Parathyroid adenoma (tissue), 2 donors: Measurements from ENCODE around the gene SATB1.

ENCODE experiments used
- H2AFZ ChIP-seq: fragments of 300-600 bp; sonication (generic); one replicate; pipeline ENCODE4 v1.7.0; 2017; ENCODE audit warnings: antibody characterized with exemption, mild to moderate bottlenecking
- H3K27ac ChIP-seq: fragments of 300-600 bp; sonication (generic); one replicate; pipeline ENCODE4 v1.7.0; 2017
- H3K27me3 ChIP-seq: fragments of 300-600 bp; sonication (generic); one replicate; pipeline ENCODE4 v1.7.0; 2017; ENCODE audit warnings: low read length; ENCODE audit not compliant: control insufficient read depth, insufficient read depth
- H3K36me3 ChIP-seq: fragments of 300-600 bp; sonication (generic); one replicate; pipeline ENCODE4 v1.7.0; 2017; ENCODE audit warnings: low read length; ENCODE audit not compliant: control insufficient read depth, insufficient read depth
- H3K4me1 ChIP-seq: fragments of 300-600 bp; sonication (generic); one replicate; pipeline ENCODE4 v1.7.0; 2017; ENCODE audit warnings: control low read depth
- H3K4me2 ChIP-seq: fragments of 300-600 bp; sonication (generic); one replicate; pipeline ENCODE4 v1.7.0; 2017; ENCODE audit warnings: low read length
- H3K4me3 ChIP-seq: fragments of 300-600 bp; sonication (generic); one replicate; pipeline ENCODE4 v1.7.0; 2017; ENCODE audit warnings: low read depth, low read length
- H3K79me2 ChIP-seq: fragments of 300-600 bp; sonication (generic); one replicate; pipeline ENCODE4 v1.7.0; 2017; ENCODE audit warnings: control low read depth
- H3K9ac ChIP-seq: fragments of 300-600 bp; sonication (generic); one replicate; pipeline ENCODE4 v1.7.0; 2017; ENCODE audit warnings: mild to moderate bottlenecking
- H3K9me3 ChIP-seq: fragments of 300-600 bp; sonication (generic); one replicate; pipeline ENCODE4 v1.7.0; 2017; ENCODE audit warnings: low read length; ENCODE audit not compliant: control insufficient read depth
- TF ChIP-seq, protein P1 (sequence below): fragments of 300-600 bp; sonication (generic); IDR thresholded peaks from one replicate; pipeline ENCODE4 v1.7.0; 2017; ENCODE audit warnings: antibody characterized with exemption, mild to moderate bottlenecking
- donor health status: primary hyperparathyroidism.

Gene SATB1

DNA sequence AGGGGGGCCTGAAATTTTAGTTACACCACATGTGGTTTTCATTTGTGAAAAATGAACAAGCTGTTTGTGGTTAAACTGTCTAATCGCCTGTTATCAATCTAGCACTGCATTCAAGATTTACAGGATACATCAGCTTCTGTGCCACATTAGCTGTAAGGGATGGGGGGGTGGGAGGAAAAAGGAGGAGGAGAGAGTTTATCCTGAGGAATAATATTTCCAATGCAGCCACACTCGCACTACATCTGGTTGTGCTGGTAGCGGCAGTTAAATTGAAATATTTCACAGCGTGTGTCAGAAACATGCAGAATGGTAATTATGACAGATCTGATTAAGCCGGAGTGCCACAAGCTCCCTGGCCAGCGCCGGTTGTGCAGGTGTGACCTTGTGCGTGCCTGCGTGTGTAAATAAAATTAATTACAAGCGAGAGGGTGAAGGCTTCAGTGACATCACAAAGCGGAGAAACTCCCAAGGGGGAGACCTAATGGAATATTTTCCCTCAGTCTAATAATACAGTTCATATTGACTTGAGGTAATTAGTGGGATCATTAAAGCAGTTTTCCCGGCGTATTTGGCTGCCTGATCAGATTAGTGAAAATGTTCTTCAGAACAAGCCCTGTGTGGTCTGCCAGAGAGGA is 55.5 kb downstream of the SATB1 start:
- H3K27me3 ChIP-seq: no peaks in the 10 kb centered on the region
- no peaks in the 10 kb centered on the region for H3K79me2 ChIP-seq
- no peaks in the 10 kb centered on the region for H3K9me3 ChIP-seq
- H3K4me1 ChIP-seq: no peaks in the 10 kb centered on the region
- no peak overlapping the region for H2AFZ ChIP-seq
- no peak overlapping the region for H3K4me2 ChIP-seq
- H3K9ac ChIP-seq: no peak overlapping the region
- no peak overlapping the region for H3K4me3 ChIP-seq
- TF ChIP-seq, protein P1, sequence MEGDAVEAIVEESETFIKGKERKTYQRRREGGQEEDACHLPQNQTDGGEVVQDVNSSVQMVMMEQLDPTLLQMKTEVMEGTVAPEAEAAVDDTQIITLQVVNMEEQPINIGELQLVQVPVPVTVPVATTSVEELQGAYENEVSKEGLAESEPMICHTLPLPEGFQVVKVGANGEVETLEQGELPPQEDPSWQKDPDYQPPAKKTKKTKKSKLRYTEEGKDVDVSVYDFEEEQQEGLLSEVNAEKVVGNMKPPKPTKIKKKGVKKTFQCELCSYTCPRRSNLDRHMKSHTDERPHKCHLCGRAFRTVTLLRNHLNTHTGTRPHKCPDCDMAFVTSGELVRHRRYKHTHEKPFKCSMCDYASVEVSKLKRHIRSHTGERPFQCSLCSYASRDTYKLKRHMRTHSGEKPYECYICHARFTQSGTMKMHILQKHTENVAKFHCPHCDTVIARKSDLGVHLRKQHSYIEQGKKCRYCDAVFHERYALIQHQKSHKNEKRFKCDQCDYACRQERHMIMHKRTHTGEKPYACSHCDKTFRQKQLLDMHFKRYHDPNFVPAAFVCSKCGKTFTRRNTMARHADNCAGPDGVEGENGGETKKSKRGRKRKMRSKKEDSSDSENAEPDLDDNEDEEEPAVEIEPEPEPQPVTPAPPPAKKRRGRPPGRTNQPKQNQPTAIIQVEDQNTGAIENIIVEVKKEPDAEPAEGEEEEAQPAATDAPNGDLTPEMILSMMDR: no peak
- no peaks in the 10 kb centered on the region for H3K36me3 ChIP-seq
- no peak overlapping the region for H3K27ac ChIP-seq

- no peaks in the 10 kb centered on the region for H3K4me1 ChIP-seq
- no peak overlapping the region for H3K4me3 ChIP-seq
- no peaks in the 10 kb centered on the region for H3K9me3 ChIP-seq
- H3K9ac ChIP-seq: no peak overlapping the region
- no peak overlapping the region for H3K4me2 ChIP-seq
- no peak overlapping the region for H3K27ac ChIP-seq
- no peaks in the 10 kb centered on the region for H3K27me3 ChIP-seq
- H2AFZ ChIP-seq: no peak overlapping the region
- no peaks in the 10 kb centered on the region for H3K36me3 ChIP-seq
- no peaks in the 10 kb centered on the region for H3K79me2 ChIP-seq
- TF ChIP-seq, protein P1: no peak
These were observed 58.9 kb downstream of the SATB1 start for GRCh38 chr3:18366258-18366657.

DNA sequence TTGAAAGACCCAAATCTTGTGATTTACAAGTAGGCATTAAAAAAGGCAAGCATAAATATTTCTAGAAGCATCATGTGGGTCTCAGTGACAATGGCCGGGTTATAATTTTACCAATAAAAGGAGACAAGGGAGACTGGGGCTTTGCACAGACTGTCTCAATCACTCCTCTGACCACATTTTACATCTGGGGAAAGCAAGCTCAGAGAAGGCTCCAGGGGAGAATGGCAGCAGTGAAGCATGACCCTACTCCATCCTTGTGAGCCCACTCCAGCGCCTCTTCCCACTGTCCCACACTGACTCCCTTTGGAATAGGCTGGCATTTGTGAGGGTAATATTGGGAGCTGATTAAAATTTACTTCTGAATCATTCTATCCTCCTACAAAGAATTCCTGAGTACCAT is 61.8 kb downstream of the SATB1 start:
- no peak overlapping the region for H3K4me3 ChIP-seq
- no peaks in the 10 kb centered on the region for H3K27me3 ChIP-seq
- no peak overlapping the region for H3K27ac ChIP-seq
- H3K36me3 ChIP-seq: no peaks in the 10 kb centered on the region
- no peak overlapping the region for H2AFZ ChIP-seq
- no peaks in the 10 kb centered on the region for H3K79me2 ChIP-seq
- no peak overlapping the region for H3K4me2 ChIP-seq
- no peak overlapping the region for H3K9ac ChIP-seq
- H3K4me1 ChIP-seq: no peaks in the 10 kb centered on the region
- TF ChIP-seq, protein P1: no peak
- no peaks in the 10 kb centered on the region for H3K9me3 ChIP-seq

- TF ChIP-seq, protein P1: no peak
- no peaks in the 10 kb centered on the region for H3K36me3 ChIP-seq
- no peak overlapping the region for H3K27ac ChIP-seq
- H3K9ac ChIP-seq: no peak overlapping the region
- no peaks in the 10 kb centered on the region for H3K79me2 ChIP-seq
- H2AFZ ChIP-seq: no peak overlapping the region
- H3K4me2 ChIP-seq: no peak overlapping the region
- H3K9me3 ChIP-seq: no peaks in the 10 kb centered on the region
- H3K4me1 ChIP-seq: no peaks in the 10 kb centered on the region
- no peaks in the 10 kb centered on the region for H3K27me3 ChIP-seq
- no peak overlapping the region for H3K4me3 ChIP-seq
These were observed 67.4 kb downstream of the SATB1 start for GRCh38 chr3:18357747-18358146.

- no peak overlapping the region for H3K27ac ChIP-seq
- no peaks in the 10 kb centered on the region for H3K9me3 ChIP-seq
- no peaks in the 10 kb centered on the region for H3K79me2 ChIP-seq
- TF ChIP-seq, protein P1: no peak
- H3K36me3 ChIP-seq: no peaks in the 10 kb centered on the region
- no peak overlapping the region for H3K4me3 ChIP-seq
- no peaks in the 10 kb centered on the region for H3K4me1 ChIP-seq
- no peak overlapping the region for H2AFZ ChIP-seq
- H3K9ac ChIP-seq: no peak overlapping the region
- H3K27me3 ChIP-seq: no peaks in the 10 kb centered on the region
- no peak overlapping the region for H3K4me2 ChIP-seq
These were observed 69.3 kb downstream of the SATB1 start for GRCh38 chr3:18355832-18356231.
